HEK293T (cell line): ENCODE data around the gene PDF.

Experiments
- CTCF ChIA-PET: fragments of 350-600 bp; formaldehyde crosslinking; extraction: SDS; loops from one replicate; lab custom pipeline; 2021; ENCODE audit warnings: antibody characterized with exemption, inconsistent platforms; lab: Yijun Ruan, JAX
- POLR2A ChIA-PET: fragments of 350-600 bp; formaldehyde crosslinking; extraction: SDS; loops from one replicate; lab custom pipeline; 2020; ENCODE audit warnings: antibody characterized with exemption, inconsistent platforms; lab: Yijun Ruan, JAX
- DNase-seq: peaks from one replicate; pipeline ENCODE4 v3.0.0; 2012; ENCODE audit warnings: mixed read lengths; ENCODE audit errors: extremely low spot score
- ARNT ChIP-seq: fragments of 450-650 bp; IDR thresholded peaks from 2 replicates; pipeline ENCODE4 v1.6.1; 2017; ENCODE audit warnings: mild to moderate bottlenecking
- BHLHE40 ChIP-seq: fragments of 450-650 bp; IDR thresholded peaks from 2 replicates; pipeline ENCODE4 v1.6.1; 2016; ENCODE audit warnings: mild to moderate bottlenecking, moderate library complexity, borderline replicate concordance
- CTBP1 ChIP-seq: fragments of 450-650 bp; IDR thresholded peaks from 2 replicates; pipeline ENCODE4 v1.6.1; 2016; ENCODE audit warnings: borderline replicate concordance
- ELF4 ChIP-seq: fragments of 450-650 bp; IDR thresholded peaks from 2 replicates; pipeline ENCODE4 v1.6.1; 2017; ENCODE audit warnings: antibody characterized with exemption
- FOXA1 ChIP-seq: fragments of 450-650 bp; IDR thresholded peaks from 2 replicates; pipeline ENCODE4 v1.6.1; 2016; ENCODE audit warnings: mild to moderate bottlenecking
- FOXK2 ChIP-seq: fragments of 450-650 bp; IDR thresholded peaks from 2 replicates; pipeline ENCODE4 v1.6.1; 2016; ENCODE audit warnings: mild to moderate bottlenecking
- FOXM1 ChIP-seq: fragments of 450-650 bp; IDR thresholded peaks from 2 replicates; pipeline ENCODE4 v1.6.1; 2017; ENCODE audit warnings: mild to moderate bottlenecking, borderline replicate concordance
- HDGF ChIP-seq: fragments of 450-650 bp; IDR thresholded peaks from 2 replicates; pipeline ENCODE4 v1.6.1; 2017; ENCODE audit warnings: antibody characterized with exemption, borderline replicate concordance
- L3MBTL2 ChIP-seq: fragments of 450-650 bp; conservative IDR thresholded peaks from 2 replicates; pipeline ENCODE4 v1.6.1; 2016; ENCODE audit warnings: mild to moderate bottlenecking
- LEF1 ChIP-seq: fragments of 450-650 bp; IDR thresholded peaks from 2 replicates; pipeline ENCODE4 v1.6.1; 2017; ENCODE audit warnings: mild to moderate bottlenecking, borderline replicate concordance
- NFRKB ChIP-seq: fragments of 450-650 bp; IDR thresholded peaks from 2 replicates; pipeline ENCODE4 v1.6.1; 2016; ENCODE audit warnings: mild to moderate bottlenecking, moderate library complexity
- PKNOX1 ChIP-seq: fragments of 450-650 bp; IDR thresholded peaks from 2 replicates; pipeline ENCODE4 v1.6.1; 2016
- SP1 ChIP-seq: fragments of 450-650 bp; IDR thresholded peaks from 2 replicates; pipeline ENCODE4 v1.6.1; 2017
- SUZ12 ChIP-seq: fragments of 450-650 bp; IDR thresholded peaks from 2 replicates; pipeline ENCODE4 v1.6.1; 2016; ENCODE audit warnings: mild to moderate bottlenecking
- TARDBP ChIP-seq: fragments of 450-650 bp; IDR thresholded peaks from 2 replicates; pipeline ENCODE4 v1.6.1; 2016
- ZNF384 ChIP-seq: fragments of 450-650 bp; IDR thresholded peaks from 2 replicates; pipeline ENCODE4 v1.6.1; 2016

PDF gene

GRCh38 chr16:69319826-69320739 lies 10.3 kb downstream of the PDF start:
- ChIA-PET POLR2A (interaction anchor here (1.1 kb wide), 1 partner anchor 8 kb away, joined by 3 read pairs; no protein-coding TSS in a partner anchor), CTCF (no interaction called here)
- no peak for DNase-seq
- TF ChIP-seq FOXK2 = no peak
- no peak for TF ChIP-seq SUZ12
- no peak for TF ChIP-seq ARNT

- TF ChIP-seq FOXK2 (no peak), NFRKB (no peak), LEF1 (no peak), FOXM1 (no peak), ZNF384 (no peak), HDGF (no peak), PKNOX1 (no peak)
- ChIA-PET POLR2A (interaction anchor here (1.1 kb wide), 1 partner anchor 7 kb away, joined by 3 read pairs; no protein-coding TSS in a partner anchor), CTCF (no interaction called here)
- no peak for DNase-seq
Observed at GRCh38 chr16:69319381-69319780, 11.0 kb downstream of the PDF start.

GRCh38 chr16:69318911-69319289 lies 11.5 kb downstream of the PDF start:
- DNase-seq = no peak
- POLR2A ChIA-PET = no interaction called here
- CTCF ChIA-PET = no interaction called here
- TF ChIP-seq SP1 (no peak), BHLHE40 (no peak), FOXK2 (no peak), TARDBP (no peak), FOXM1 (no peak), ELF4 (no peak), HDGF (no peak), PKNOX1 (no peak), FOXA1 (no peak), ARNT (no peak), ZNF384 (no peak), NFRKB (no peak), CTBP1 (no peak), L3MBTL2 (no peak), LEF1 (no peak), SUZ12 (no peak)

GRCh38 chr16:69318177-69318910 lies 12.0 kb downstream of the PDF start:
- ChIA-PET CTCF (no interaction called here), POLR2A (no interaction called here)
- TF ChIP-seq ZNF384 (no peak), L3MBTL2 (no peak), FOXM1 (no peak)
- no peak for DNase-seq

GRCh38 chr16:69316595-69317034 lies 13.8 kb downstream of the PDF start:
- no peak for TF ChIP-seq HDGF
- TF ChIP-seq BHLHE40 = no peak
- no peak for TF ChIP-seq FOXK2
- TF ChIP-seq CTBP1 = no peak
- TF ChIP-seq ELF4 = no peak
- TF ChIP-seq PKNOX1 = no peak
- TF ChIP-seq LEF1 = no peak
- TF ChIP-seq FOXA1 = no peak
- no peak for TF ChIP-seq TARDBP
- no peak for TF ChIP-seq ZNF384
- no peak for TF ChIP-seq NFRKB
- TF ChIP-seq L3MBTL2 = no peak
- TF ChIP-seq SP1 = no peak
- no peak for TF ChIP-seq FOXM1
- CTCF ChIA-PET = no interaction called here
- POLR2A ChIA-PET = no interaction called here
- DNase-seq = no peak
